H9 (cell line): Measurements from ENCODE around the gene DMD. TPM values are rescaled to one million over a fixed set of nuclear protein-coding genes. Genes with fewer than 3 reads are reported as not detected.

ENCODE experiments used
- DNase-seq: peaks from one replicate; pipeline ENCODE4 v3.0.0-alpha.2; 2017
- H2AFZ ChIP-seq: one replicate; pipeline ENCODE4 v1.6.1; 2013; ENCODE audit warnings: mild to moderate bottlenecking, low read length, control low read depth, moderate library complexity
- H2AK5ac ChIP-seq: 2 replicates; pipeline ENCODE4 v1.6.1; 2013; ENCODE audit warnings: low read length, control low read depth, mixed read lengths; ENCODE audit not compliant: insufficient read length
- H2BK120ac ChIP-seq: one replicate; pipeline ENCODE4 v1.6.1; 2013; ENCODE audit warnings: low read depth, mild to moderate bottlenecking, low read length, control low read depth, inconsistent platforms; ENCODE audit not compliant: poor library complexity, severe bottlenecking
- H2BK12ac ChIP-seq: 2 replicates; pipeline ENCODE4 v1.6.1; 2013; ENCODE audit warnings: low read length, control low read depth, mixed read lengths, low read depth; ENCODE audit not compliant: insufficient read length
- H2BK15ac ChIP-seq: 2 replicates; pipeline ENCODE4 v1.6.1; 2013; ENCODE audit warnings: low read depth, low read length, control low read depth
- H2BK20ac ChIP-seq: one replicate; pipeline ENCODE4 v1.6.1; 2013; ENCODE audit warnings: low read depth, mild to moderate bottlenecking, low read length, control low read depth, inconsistent platforms; ENCODE audit not compliant: poor library complexity, severe bottlenecking
- H2BK5ac ChIP-seq: 2 replicates; pipeline ENCODE4 v1.6.1; 2013; ENCODE audit warnings: low read length, control low read depth, mixed read lengths; ENCODE audit not compliant: insufficient read length
- H3K14ac ChIP-seq: 2 replicates; pipeline ENCODE4 v1.6.1; 2013; ENCODE audit warnings: low read length, control low read depth; ENCODE audit not compliant: insufficient read depth
- H3K18ac ChIP-seq: 2 replicates; pipeline ENCODE4 v1.6.1; 2013; ENCODE audit warnings: low read depth, mild to moderate bottlenecking, mixed read lengths, low read length, control low read depth; ENCODE audit not compliant: insufficient read length
- H3K23ac ChIP-seq: 2 replicates; pipeline ENCODE4 v1.6.1; 2013; ENCODE audit warnings: low read length, control low read depth, mixed read lengths, low read depth; ENCODE audit not compliant: insufficient read length
- H3K23me2 ChIP-seq: 2 replicates; pipeline ENCODE4 v1.6.1; 2013; ENCODE audit warnings: low read depth, mild to moderate bottlenecking, mixed read lengths, low read length, control low read depth; ENCODE audit not compliant: insufficient read length, poor library complexity, severe bottlenecking
- H3K27ac ChIP-seq: 2 replicates; pipeline ENCODE4 v1.5.1; 2013; ENCODE audit warnings: low read length, control low read depth, mixed read lengths, low read depth; ENCODE audit not compliant: insufficient read length
- H3K27me3 ChIP-seq: 2 replicates; pipeline ENCODE4 v1.6.1; 2013; ENCODE audit warnings: low read length, control low read depth, inconsistent platforms; ENCODE audit not compliant: insufficient read depth
- H3K4ac ChIP-seq: 2 replicates; pipeline ENCODE4 v1.6.1; 2013; ENCODE audit warnings: low read depth, mild to moderate bottlenecking, control low read depth, inconsistent platforms, low read length, moderate library complexity
- H3K4me1 ChIP-seq: 2 replicates; pipeline ENCODE4 v1.6.1; 2013; ENCODE audit warnings: low read length, control low read depth, inconsistent platforms; ENCODE audit not compliant: insufficient read depth
- H3K4me2 ChIP-seq: 2 replicates; pipeline ENCODE4 v1.6.1; 2013; ENCODE audit warnings: low read length, control low read depth, mixed read lengths; ENCODE audit not compliant: insufficient read length, insufficient read depth
- H3K56ac ChIP-seq: 2 replicates; pipeline ENCODE4 v1.6.1; 2013; ENCODE audit warnings: low read depth, mild to moderate bottlenecking, mixed read lengths, low read length, control low read depth; ENCODE audit not compliant: insufficient read length
- H3K79me1 ChIP-seq: 2 replicates; pipeline ENCODE4 v1.6.1; 2013; ENCODE audit warnings: low read depth, mild to moderate bottlenecking, moderate library complexity, low read length, control low read depth, inconsistent platforms; ENCODE audit not compliant: insufficient read depth, poor library complexity, severe bottlenecking
- H3K79me2 ChIP-seq: 2 replicates; pipeline ENCODE4 v1.6.1; 2013; ENCODE audit warnings: low read length, control low read depth, inconsistent platforms; ENCODE audit not compliant: insufficient read depth
- H3K9ac ChIP-seq: 2 replicates; pipeline ENCODE4 v1.6.1; 2013; ENCODE audit warnings: low read length, control low read depth, mixed read lengths; ENCODE audit not compliant: insufficient read length; ENCODE audit errors: extremely low read depth
- H3K9me3 ChIP-seq: one replicate; pipeline ENCODE4 v1.6.1; 2013; ENCODE audit warnings: low read depth, low read length, inconsistent platforms; ENCODE audit not compliant: control insufficient read depth
- H3T11ph ChIP-seq: one replicate; pipeline ENCODE4 v1.6.1; 2013; ENCODE audit warnings: mild to moderate bottlenecking, low read length, control low read depth, inconsistent platforms
- H4K20me1 ChIP-seq: one replicate; pipeline ENCODE4 v1.6.1; 2013; ENCODE audit not compliant: control insufficient read depth, insufficient read length, insufficient read depth
- H4K5ac ChIP-seq: 2 replicates; pipeline ENCODE4 v1.6.1; 2013; ENCODE audit warnings: low read depth, mild to moderate bottlenecking, mixed read lengths, low read length, control low read depth; ENCODE audit not compliant: insufficient read length
- H4K8ac ChIP-seq: replicated peaks from 2 replicates; pipeline ENCODE4 v1.6.1; 2013; ENCODE audit warnings: low read length, control low read depth, mixed read lengths, low read depth; ENCODE audit not compliant: insufficient read length
- H4K91ac ChIP-seq: 2 replicates; pipeline ENCODE4 v1.6.1; 2013; ENCODE audit warnings: low read depth, mild to moderate bottlenecking, moderate library complexity, mixed read lengths, low read length, control low read depth; ENCODE audit not compliant: insufficient read length
- H3K27ac Mint-ChIP-seq, 3 experiments: 2 replicates in 2 of 3; 3 replicates in 1 of 3; pipeline ENCODE4 v1.8.0; 2020 to 2021; ENCODE audit warnings: mixed read lengths in 3 of 3, mild to moderate bottlenecking in 1 of 3, moderate library complexity in 1 of 3
- H3K27me3 Mint-ChIP-seq: 2 replicates; pipeline ENCODE4 v1.8.0; 2021; ENCODE audit warnings: low read depth, mild to moderate bottlenecking, moderate library complexity, mixed read lengths
- H3K36me3 Mint-ChIP-seq, 3 experiments: 2 replicates in 2 of 3; 3 replicates in 1 of 3; pipeline ENCODE4 v1.8.0; 2020 to 2021; ENCODE audit warnings: low read depth in 3 of 3, mixed read lengths in 3 of 3; ENCODE audit not compliant: insufficient read depth in 1 of 3
- H3K4me1 Mint-ChIP-seq, 2 experiments: 2 replicates each; pipeline ENCODE4 v1.8.0; 2020; ENCODE audit warnings: mixed read lengths in 2 of 2
- H3K4me3 Mint-ChIP-seq, 2 experiments: 2 replicates in 1 of 2; 3 replicates in 1 of 2; pipeline ENCODE4 v1.8.0; 2020 to 2021; ENCODE audit warnings: mild to moderate bottlenecking in 2 of 2, mixed read lengths in 2 of 2, moderate library complexity in 1 of 2
- H3K9me3 Mint-ChIP-seq, 2 experiments: 2 replicates in 1 of 2; 3 replicates in 1 of 2; pipeline ENCODE4 v1.8.0; 2020; ENCODE audit warnings: mild to moderate bottlenecking in 2 of 2, mixed read lengths in 2 of 2, moderate library complexity in 1 of 2
- WGBS: extraction: QIAGEN DNeasy Blood & Tissue Kit; methylation state at CpG from one replicate; pipeline ENCODE4 v1.1.7; 2013; ENCODE audit warnings: missing lambda C conversion rate, low lambda C conversion rate, mixed read lengths; ENCODE audit not compliant: insufficient read length; ENCODE audit errors: extremely low coverage; 5-methylcytosine and 5-hydroxymethylcytosine counted together
- total RNA-seq: library from RNA; stranded (reverse); gene quantifications from 2 replicates; pipeline ENCODE4 v1.2.1, GENCODE V29; 2021
- TF ChIP-seq, protein P1 (sequence below): fragments of 200-600 bp; sonication (generic); conservative IDR thresholded peaks from 3 replicates; pipeline ENCODE4 v1.8.0; 2021; ENCODE audit warnings: antibody characterized with exemption, mild to moderate bottlenecking

Gene DMD
- total RNA-seq, 1 experiment from 2014 or later: 3.8 TPM

DNA sequence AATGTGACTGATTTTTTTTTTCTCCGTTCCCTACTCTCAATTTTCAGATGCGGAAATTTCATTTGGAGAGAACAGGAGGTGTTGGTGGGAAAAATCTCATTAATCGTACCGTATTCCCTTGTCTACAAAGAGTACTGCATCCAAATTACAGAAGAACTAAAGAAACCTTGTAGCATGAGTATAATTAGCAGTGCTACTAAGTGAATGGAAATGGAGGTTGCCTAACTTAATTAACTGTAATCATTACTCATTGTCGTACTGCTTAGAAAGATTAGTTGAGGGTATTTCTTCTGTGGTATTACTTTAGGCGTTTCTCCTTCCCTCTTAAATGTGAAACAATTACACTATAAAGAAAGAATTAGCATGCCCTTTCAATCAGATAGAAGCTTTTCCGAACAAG lies 81.7 kb downstream of the DMD start:
- Histone ChIP-seq H3T11ph (no peak overlapping the region), H4K91ac (no peak overlapping the region), H2BK15ac (no peak overlapping the region), H4K5ac (no peak overlapping the region), H4K8ac (no peak overlapping the region), H3K27ac (no peak overlapping the region), H2AK5ac (no peak overlapping the region), H2BK5ac (no peak overlapping the region), H2BK12ac (no peak overlapping the region), H3K79me1 (no peaks in the 10 kb centered on the region), H3K23ac (no peak overlapping the region), H3K79me2 (no peaks in the 10 kb centered on the region), H3K4ac (no peak overlapping the region), H3K23me2 (no peaks in the 10 kb centered on the region), H3K27me3 (no peaks in the 10 kb centered on the region), H3K4me2 (no peak overlapping the region), H3K56ac (no peak overlapping the region), H2BK20ac (no peak overlapping the region), H3K9me3 (no peaks in the 10 kb centered on the region), H2AFZ (no peak overlapping the region), H3K18ac (no peak overlapping the region), H3K14ac (no peak overlapping the region), H4K20me1 (no peaks in the 10 kb centered on the region), H3K4me1 (no peaks in the 10 kb centered on the region; the same call in 1 of the 2 replicates), H2BK120ac (no peak overlapping the region), H3K9ac (no peak overlapping the region)
- Mint-ChIP-seq H3K4me3 (no peak overlapping the region), H3K27me3 (no peaks in the 10 kb centered on the region), H3K36me3 (no peaks in the 10 kb centered on the region), H3K27ac (no peak overlapping the region), H3K4me1 (peaks cover 20% of the 10 kb centered on the region in 2 experiments), H3K9me3 (peaks cover 0 to 6% of the 10 kb centered on the region in 2 experiments; a peak in 2 of 5 replicates)
- TF ChIP-seq, protein P1, sequence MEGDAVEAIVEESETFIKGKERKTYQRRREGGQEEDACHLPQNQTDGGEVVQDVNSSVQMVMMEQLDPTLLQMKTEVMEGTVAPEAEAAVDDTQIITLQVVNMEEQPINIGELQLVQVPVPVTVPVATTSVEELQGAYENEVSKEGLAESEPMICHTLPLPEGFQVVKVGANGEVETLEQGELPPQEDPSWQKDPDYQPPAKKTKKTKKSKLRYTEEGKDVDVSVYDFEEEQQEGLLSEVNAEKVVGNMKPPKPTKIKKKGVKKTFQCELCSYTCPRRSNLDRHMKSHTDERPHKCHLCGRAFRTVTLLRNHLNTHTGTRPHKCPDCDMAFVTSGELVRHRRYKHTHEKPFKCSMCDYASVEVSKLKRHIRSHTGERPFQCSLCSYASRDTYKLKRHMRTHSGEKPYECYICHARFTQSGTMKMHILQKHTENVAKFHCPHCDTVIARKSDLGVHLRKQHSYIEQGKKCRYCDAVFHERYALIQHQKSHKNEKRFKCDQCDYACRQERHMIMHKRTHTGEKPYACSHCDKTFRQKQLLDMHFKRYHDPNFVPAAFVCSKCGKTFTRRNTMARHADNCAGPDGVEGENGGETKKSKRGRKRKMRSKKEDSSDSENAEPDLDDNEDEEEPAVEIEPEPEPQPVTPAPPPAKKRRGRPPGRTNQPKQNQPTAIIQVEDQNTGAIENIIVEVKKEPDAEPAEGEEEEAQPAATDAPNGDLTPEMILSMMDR: no peak
- WGBS: no CpG with 5 or more reads among the region's 7 CpGs
- no peak for DNase-seq
